ENCODE measurements around the gene RBM4B. TPM values are rescaled to one million over a fixed set of nuclear protein-coding genes. Genes with fewer than 3 reads are reported as not detected.
"Not testable (repeated sequence)": the region's sequence is repeated elsewhere in the genome, so short reads cannot be mapped to it uniquely, and the experiment has no call there.

Gene RBM4B, protein sequence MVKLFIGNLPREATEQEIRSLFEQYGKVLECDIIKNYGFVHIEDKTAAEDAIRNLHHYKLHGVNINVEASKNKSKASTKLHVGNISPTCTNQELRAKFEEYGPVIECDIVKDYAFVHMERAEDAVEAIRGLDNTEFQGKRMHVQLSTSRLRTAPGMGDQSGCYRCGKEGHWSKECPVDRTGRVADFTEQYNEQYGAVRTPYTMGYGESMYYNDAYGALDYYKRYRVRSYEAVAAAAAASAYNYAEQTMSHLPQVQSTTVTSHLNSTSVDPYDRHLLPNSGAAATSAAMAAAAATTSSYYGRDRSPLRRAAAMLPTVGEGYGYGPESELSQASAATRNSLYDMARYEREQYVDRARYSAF
- total RNA-seq (10 to 100 TPM; 12.3 to 33.9 TPM), polyA plus RNA-seq (1 to 10 TPM; 9.4 to 10.0 TPM)
- long read RNA-seq, donor 1, transcript RBM4B-201 (4 exons, 1,840 nt) = major isoform, 6 of 220 reads
- long read RNA-seq, donor 1, partial matches to known transcripts = 134 of 220 reads
- long read RNA-seq, donor 1, other reads (novel, unspliced or antisense) = 75 of 220 reads
- long read RNA-seq, donor 2, partial matches to known transcripts = 0 of 4 reads
- long read RNA-seq, donor 2, other reads (novel, unspliced or antisense) = 0 of 4 reads
- long read RNA-seq, donor 3, transcript RBM4B-201 (4 exons, 1,840 nt) = major isoform, 6 of 10 reads
- long read RNA-seq, donor 3, partial matches to known transcripts = 0 of 10 reads
- long read RNA-seq, donor 3, other reads (novel, unspliced or antisense) = 0 of 10 reads
- long read RNA-seq, donor 4, partial matches to known transcripts = 0 of 5 reads
- long read RNA-seq, donor 4, other reads (novel, unspliced or antisense) = 0 of 5 reads
- long read RNA-seq, donor 5, transcript RBM4B-201 (4 exons, 1,840 nt) = major isoform, 9 of 13 reads
- long read RNA-seq, donor 5, partial matches to known transcripts = 0 of 13 reads
- long read RNA-seq, donor 5, other reads (novel, unspliced or antisense) = 0 of 13 reads

DNA sequence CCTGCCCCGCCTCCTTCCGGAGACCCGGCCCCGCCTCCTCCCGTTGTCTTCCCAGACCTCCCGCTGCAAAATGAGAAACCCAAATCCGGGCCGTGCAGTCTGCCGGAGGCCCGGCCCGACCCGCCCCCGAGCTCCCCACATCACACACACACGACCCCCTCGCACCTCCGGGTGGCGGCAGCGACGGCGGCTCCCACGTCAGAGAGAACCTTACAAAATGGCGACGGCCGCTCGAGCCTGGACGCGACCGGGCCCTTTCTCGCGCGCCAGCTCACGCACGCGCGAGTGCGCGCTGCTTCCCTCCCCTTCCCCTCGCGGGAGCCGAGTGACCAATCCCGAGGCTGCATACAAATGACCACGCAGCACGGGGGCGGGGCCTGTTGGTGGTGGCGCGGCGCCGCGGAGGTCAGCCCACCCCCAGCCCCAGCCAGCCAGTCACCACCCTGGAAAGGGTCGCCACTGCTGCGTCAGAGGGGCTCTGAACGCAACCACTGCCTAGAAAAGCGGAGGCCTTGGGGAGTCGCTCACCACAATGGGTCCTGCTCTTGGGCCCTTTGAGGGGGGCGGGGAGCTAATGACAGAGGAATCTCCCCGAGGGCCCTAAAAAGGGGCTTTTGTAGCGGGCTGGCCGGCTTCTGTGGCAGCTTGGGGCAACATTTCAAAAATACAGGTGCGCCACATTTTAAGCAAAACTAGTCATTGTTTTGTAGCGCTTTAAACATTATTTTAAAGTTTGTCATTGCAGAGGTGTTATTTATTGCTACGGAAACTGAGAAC lies at the start of gene RBM4B:
TSS of gene RBM4B (minus strand) at position 289 of the 777 bp plus-strand sequence. CDS start 808 bp downstream, outside the sequence.
- no peaks in the 10 kb centered on the region for H3K9me3 ChIP-seq (ENCODE audit: control insufficient read depth in 4 of 4, insufficient read depth in 3 of 4, low read length in 3 of 4)
- peak within 1 kb of the TSS; percentile 89 to 93 for H3K27ac ChIP-seq (ENCODE audit: low read depth in 1 of 2, low read length in 1 of 2)
- H3K27me3 ChIP-seq (ENCODE audit: control insufficient read depth in 3 of 3, insufficient read depth in 3 of 3, low read length in 2 of 3) = no peaks in the 10 kb centered on the region
- H3K36me3 ChIP-seq (ENCODE audit: control insufficient read depth in 4 of 4, insufficient read depth in 4 of 4, low read length in 4 of 4) = peaks cover 0 to 6% (median 3%) of the 10 kb centered on the region in 4 donors
- WGBS, 2 donors = 0 to 1% methylated on average over 61 of the region's 61 CpGs
- peak within 1 kb of the TSS; percentile 76 for H3K4me3 ChIP-seq
- peaks cover 0 to 30% (median 11%) of the 10 kb centered on the region in 5 donors for H3K4me1 ChIP-seq (ENCODE audit: control insufficient read depth in 5 of 5, insufficient read depth in 5 of 5, low read length in 5 of 5)
- TF ChIP-seq, protein P1, sequence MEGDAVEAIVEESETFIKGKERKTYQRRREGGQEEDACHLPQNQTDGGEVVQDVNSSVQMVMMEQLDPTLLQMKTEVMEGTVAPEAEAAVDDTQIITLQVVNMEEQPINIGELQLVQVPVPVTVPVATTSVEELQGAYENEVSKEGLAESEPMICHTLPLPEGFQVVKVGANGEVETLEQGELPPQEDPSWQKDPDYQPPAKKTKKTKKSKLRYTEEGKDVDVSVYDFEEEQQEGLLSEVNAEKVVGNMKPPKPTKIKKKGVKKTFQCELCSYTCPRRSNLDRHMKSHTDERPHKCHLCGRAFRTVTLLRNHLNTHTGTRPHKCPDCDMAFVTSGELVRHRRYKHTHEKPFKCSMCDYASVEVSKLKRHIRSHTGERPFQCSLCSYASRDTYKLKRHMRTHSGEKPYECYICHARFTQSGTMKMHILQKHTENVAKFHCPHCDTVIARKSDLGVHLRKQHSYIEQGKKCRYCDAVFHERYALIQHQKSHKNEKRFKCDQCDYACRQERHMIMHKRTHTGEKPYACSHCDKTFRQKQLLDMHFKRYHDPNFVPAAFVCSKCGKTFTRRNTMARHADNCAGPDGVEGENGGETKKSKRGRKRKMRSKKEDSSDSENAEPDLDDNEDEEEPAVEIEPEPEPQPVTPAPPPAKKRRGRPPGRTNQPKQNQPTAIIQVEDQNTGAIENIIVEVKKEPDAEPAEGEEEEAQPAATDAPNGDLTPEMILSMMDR (IDR thresholded peaks at IDR 0.05; ENCODE audit: control extremely low read depth, extremely low read depth) = no peak
- DNase-seq (peak; percentile 98), ATAC-seq (ENCODE audit: insufficient read depth, low FRiP score) (peak; percentile 96)
- H3K9ac ChIP-seq (ENCODE audit: insufficient read depth in 1 of 2, low read length in 2 of 2) = peak within 1 kb of the TSS; percentile 76 to 89

DNA sequence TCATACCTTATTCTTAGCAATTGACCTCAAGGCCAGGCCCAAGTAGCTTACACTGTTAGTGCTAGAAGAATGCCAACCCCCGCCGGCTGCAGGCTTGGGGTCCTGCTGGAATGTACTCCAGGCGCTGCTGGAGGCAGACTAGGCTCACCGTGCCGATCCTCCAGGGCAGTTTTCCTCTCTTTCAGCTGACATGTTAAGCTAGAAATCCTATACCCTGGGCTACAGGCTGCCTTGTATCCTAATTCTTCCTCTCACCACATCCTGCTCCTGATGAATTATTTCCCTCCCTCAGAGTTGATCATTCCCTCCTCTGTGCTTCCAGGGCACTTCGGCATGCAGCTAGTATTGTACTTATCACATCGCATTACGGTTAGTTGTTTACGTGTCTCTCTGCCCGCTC lies 48.0 kb upstream of the RBM4B start:
- no peak overlapping the region for H3K4me3 ChIP-seq
- ATAC-seq (ENCODE audit: insufficient read depth, low FRiP score) (no peak), DNase-seq (peak in 1 of 3 donors; percentile 25)
- WGBS, 2 donors = 33 to 43% methylated on average over 10 of the region's 10 CpGs
- peaks cover 0 to 20% (median 0%) of the 10 kb centered on the region in 5 donors for H3K4me1 ChIP-seq (ENCODE audit: control insufficient read depth in 5 of 5, insufficient read depth in 5 of 5, low read length in 5 of 5)
- H3K27me3 ChIP-seq (ENCODE audit: control insufficient read depth in 3 of 3, insufficient read depth in 3 of 3, low read length in 2 of 3) = peaks cover 0 to 47% (median 28%) of the 10 kb centered on the region in 3 donors
- H3K36me3 ChIP-seq (ENCODE audit: control insufficient read depth in 4 of 4, insufficient read depth in 4 of 4, low read length in 4 of 4) = no peaks in the 10 kb centered on the region
- H3K27ac ChIP-seq (ENCODE audit: low read depth in 1 of 2, low read length in 1 of 2) = no peak overlapping the region
- H3K9me3 ChIP-seq (ENCODE audit: control insufficient read depth in 4 of 4, insufficient read depth in 3 of 4, low read length in 3 of 4) = no peaks in the 10 kb centered on the region
- H3K9ac ChIP-seq (ENCODE audit: insufficient read depth in 1 of 2, low read length in 2 of 2) = no peak overlapping the region
- TF ChIP-seq, protein P1 (IDR thresholded peaks at IDR 0.05; ENCODE audit: control extremely low read depth, extremely low read depth) = no peak

DNA sequence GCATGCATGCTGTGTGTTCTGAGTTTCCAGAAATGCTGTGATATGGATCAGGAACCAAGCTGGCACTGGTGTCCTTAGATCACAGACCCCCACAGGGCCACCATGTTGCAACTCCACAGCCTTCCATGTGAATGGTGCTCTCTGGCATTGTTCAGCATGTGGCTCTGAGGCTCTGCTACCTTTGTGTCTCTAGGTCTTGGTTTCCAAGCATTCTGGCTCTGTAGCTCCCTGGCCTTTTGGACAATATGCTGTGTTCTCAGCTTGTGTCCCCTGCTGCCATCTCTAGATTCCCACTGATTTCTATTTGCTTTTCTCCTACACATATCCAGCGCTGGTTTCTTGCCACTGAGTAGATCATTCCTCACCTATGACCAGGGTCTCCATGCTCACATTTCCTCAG lies 47.4 kb upstream of the RBM4B start:
- Histone ChIP-seq H3K36me3 (ENCODE audit: control insufficient read depth in 4 of 4, insufficient read depth in 4 of 4, low read length in 4 of 4) (no peaks in the 10 kb centered on the region), H3K4me3 (no peak overlapping the region), H3K9me3 (ENCODE audit: control insufficient read depth in 4 of 4, insufficient read depth in 3 of 4, low read length in 3 of 4) (no peaks in the 10 kb centered on the region), H3K27ac (ENCODE audit: low read depth in 1 of 2, low read length in 1 of 2) (no peak overlapping the region), H3K27me3 (ENCODE audit: control insufficient read depth in 3 of 3, insufficient read depth in 3 of 3, low read length in 2 of 3) (peaks cover 0 to 47% (median 26%) of the 10 kb centered on the region in 3 donors), H3K9ac (ENCODE audit: insufficient read depth in 1 of 2, low read length in 2 of 2) (no peak overlapping the region), H3K4me1 (ENCODE audit: control insufficient read depth in 5 of 5, insufficient read depth in 5 of 5, low read length in 5 of 5) (peaks cover 0 to 20% (median 0%) of the 10 kb centered on the region in 5 donors)
- ATAC-seq (ENCODE audit: insufficient read depth, low FRiP score) = no peak
- 93 to 100% methylated on average over 1 of the region's 1 CpG for WGBS, 2 donors
- DNase-seq = no peak
- TF ChIP-seq, protein P1 (IDR thresholded peaks at IDR 0.05; ENCODE audit: control extremely low read depth, extremely low read depth) = no peak

DNA sequence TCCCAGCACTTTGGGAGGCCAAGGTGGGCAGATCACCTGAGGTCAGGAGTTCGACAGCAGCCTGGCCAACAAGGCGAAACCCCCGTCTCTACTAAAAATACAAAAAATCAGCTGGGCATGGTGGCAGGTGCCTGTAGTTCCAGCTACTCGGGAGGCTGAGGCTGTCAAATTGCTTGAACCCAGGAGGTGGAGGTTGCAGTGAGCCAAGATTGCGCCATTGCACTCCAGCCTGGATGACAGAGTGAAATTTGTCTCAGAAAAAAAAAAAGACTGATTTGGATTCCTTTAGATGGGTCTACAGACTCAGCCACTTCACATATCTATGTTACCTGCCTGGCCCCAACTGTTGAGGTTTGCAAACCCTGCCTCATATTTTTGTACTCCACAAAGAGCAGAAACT lies 46.5 kb upstream of the RBM4B start:
- H3K9me3 ChIP-seq (ENCODE audit: control insufficient read depth in 4 of 4, insufficient read depth in 3 of 4, low read length in 3 of 4); ATAC-seq (ENCODE audit: insufficient read depth, low FRiP score); H3K27ac ChIP-seq (ENCODE audit: low read depth in 1 of 2, low read length in 1 of 2): not testable (repeated sequence)

More for the DNA sequence above, 46.5 kb upstream of the RBM4B start:
- WGBS, 2 donors = 87 to 91% methylated on average over 5 of the region's 5 CpGs
- Histone ChIP-seq H3K27me3 (ENCODE audit: control insufficient read depth in 3 of 3, insufficient read depth in 3 of 3, low read length in 2 of 3) (peaks cover 0 to 38% (median 21%) of the 10 kb centered on the region in 3 donors), H3K4me1 (ENCODE audit: control insufficient read depth in 5 of 5, insufficient read depth in 5 of 5, low read length in 5 of 5) (peaks cover 0 to 20% (median 2%) of the 10 kb centered on the region in 5 donors)
- DNase-seq; H3K4me3 ChIP-seq; H3K9ac ChIP-seq (ENCODE audit: insufficient read depth in 1 of 2, low read length in 2 of 2); H3K36me3 ChIP-seq (ENCODE audit: control insufficient read depth in 4 of 4, insufficient read depth in 4 of 4, low read length in 4 of 4): not testable (repeated sequence)

Data from lung (tissue), 16 donors.